ENCODE data around the gene FRAS1. TPM values are rescaled to one million over a fixed set of nuclear protein-coding genes. Genes with fewer than 3 reads are reported as not detected.

The FRAS1 gene
- total RNA-seq, 2 experiments from 2014 or later = 0.05 to 0.22 TPM

DNA sequence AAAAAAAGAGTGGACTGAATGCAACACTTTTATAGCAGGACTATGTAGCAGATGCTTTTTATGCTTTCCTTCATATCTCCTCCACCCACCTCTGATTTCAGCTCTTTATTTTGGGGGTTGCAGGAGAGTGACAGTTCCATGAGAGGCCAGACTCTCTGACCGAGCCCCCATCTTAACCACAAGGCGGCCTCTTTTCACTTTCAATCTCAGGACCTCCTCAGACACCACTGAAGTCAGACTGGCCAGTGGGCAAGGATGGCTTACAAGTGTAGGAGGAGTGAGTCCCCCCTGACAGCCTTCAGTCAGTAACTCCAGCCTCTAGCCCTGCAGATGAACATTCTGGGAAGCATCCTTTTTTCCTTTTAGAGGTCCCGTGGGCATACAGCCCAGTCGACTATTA lies 140.8 kb downstream of the FRAS1 start:
- DNase-seq (no peak), ATAC-seq (no peak)
- peaks cover 2% of the 10 kb centered on the region for H3K27me3 Mint-ChIP-seq
- no peak overlapping the region for H3K4me3 Mint-ChIP-seq
- intact Hi-C loops (cut with micrococcal nuclease) = no loop called here
- H3K4me1 Mint-ChIP-seq (ENCODE audit: low read depth) = no peaks in the 10 kb centered on the region
- TF ChIP-seq, protein P1, sequence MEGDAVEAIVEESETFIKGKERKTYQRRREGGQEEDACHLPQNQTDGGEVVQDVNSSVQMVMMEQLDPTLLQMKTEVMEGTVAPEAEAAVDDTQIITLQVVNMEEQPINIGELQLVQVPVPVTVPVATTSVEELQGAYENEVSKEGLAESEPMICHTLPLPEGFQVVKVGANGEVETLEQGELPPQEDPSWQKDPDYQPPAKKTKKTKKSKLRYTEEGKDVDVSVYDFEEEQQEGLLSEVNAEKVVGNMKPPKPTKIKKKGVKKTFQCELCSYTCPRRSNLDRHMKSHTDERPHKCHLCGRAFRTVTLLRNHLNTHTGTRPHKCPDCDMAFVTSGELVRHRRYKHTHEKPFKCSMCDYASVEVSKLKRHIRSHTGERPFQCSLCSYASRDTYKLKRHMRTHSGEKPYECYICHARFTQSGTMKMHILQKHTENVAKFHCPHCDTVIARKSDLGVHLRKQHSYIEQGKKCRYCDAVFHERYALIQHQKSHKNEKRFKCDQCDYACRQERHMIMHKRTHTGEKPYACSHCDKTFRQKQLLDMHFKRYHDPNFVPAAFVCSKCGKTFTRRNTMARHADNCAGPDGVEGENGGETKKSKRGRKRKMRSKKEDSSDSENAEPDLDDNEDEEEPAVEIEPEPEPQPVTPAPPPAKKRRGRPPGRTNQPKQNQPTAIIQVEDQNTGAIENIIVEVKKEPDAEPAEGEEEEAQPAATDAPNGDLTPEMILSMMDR (IDR thresholded peaks at IDR 0.05) = no peak
- ChIA-PET CTCF (interaction anchor here (0.6 kb wide), 1 partner anchor 8 kb away, joined by 3 read pairs; no protein-coding TSS in a partner anchor), POLR2A (no interaction called here)
- peaks cover 3% of the 10 kb centered on the region for H3K9me3 Mint-ChIP-seq
- no peaks in the 10 kb centered on the region for H3K36me3 Mint-ChIP-seq (ENCODE audit: low read depth)
- H3K27ac Mint-ChIP-seq = no peak overlapping the region

- ChIA-PET POLR2A (interaction anchor here (0.6 kb wide), 1 partner anchor 80 kb away, joined by 3 read pairs; no protein-coding TSS in a partner anchor), CTCF (no interaction called here)
- Mint-ChIP-seq H3K4me3 (no peak overlapping the region), H3K36me3 (ENCODE audit: low read depth) (no peaks in the 10 kb centered on the region), H3K9me3 (peaks cover 2% of the 10 kb centered on the region), H3K4me1 (ENCODE audit: low read depth) (no peaks in the 10 kb centered on the region), H3K27me3 (peaks cover 3% of the 10 kb centered on the region), H3K27ac (no peak overlapping the region)
- TF ChIP-seq, protein P1 (IDR thresholded peaks at IDR 0.05) = no peak
- DNase-seq (no peak), ATAC-seq (no peak)
- intact Hi-C loops (cut with micrococcal nuclease) = no loop called here
Measured at GRCh38 chr4:78199984-78200383, 142.9 kb downstream of the FRAS1 start.

- ATAC-seq (no peak), DNase-seq (no peak)
- CTCF ChIA-PET = no interaction called here
- Mint-ChIP-seq H3K9me3 (no peaks in the 10 kb centered on the region), H3K27ac (no peak overlapping the region), H3K4me3 (no peak overlapping the region), H3K4me1 (ENCODE audit: low read depth) (no peaks in the 10 kb centered on the region), H3K27me3 (peaks cover 10% of the 10 kb centered on the region), H3K36me3 (ENCODE audit: low read depth) (no peaks in the 10 kb centered on the region)
- intact Hi-C loops (cut with micrococcal nuclease) = no loop called here
- POLR2A ChIA-PET = no interaction called here
- TF ChIP-seq, protein P1 (IDR thresholded peaks at IDR 0.05) = no peak
Measured at GRCh38 chr4:78200949-78201348, 143.8 kb downstream of the FRAS1 start.

DNA sequence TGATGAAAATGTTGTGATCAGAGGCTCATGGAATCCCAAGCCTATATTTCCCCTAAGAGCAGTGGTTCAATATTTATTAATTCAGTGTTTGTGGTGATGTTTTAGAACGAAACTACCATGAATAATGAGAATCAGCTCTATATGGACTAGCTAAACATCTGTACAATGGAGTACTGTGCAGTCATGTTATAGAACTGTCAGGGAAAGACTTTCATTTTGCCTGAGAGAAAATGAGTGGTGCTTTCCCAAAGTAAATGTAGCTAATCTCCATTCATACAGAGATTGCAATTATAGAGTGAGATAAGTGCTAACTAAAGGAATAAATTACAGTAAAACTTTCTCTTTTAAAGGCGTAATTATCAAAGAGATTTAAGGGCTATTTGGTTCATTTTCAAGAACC lies 147.1 kb downstream of the FRAS1 start:
- TF ChIP-seq, protein P1 (IDR thresholded peaks at IDR 0.05) = no peak
- Mint-ChIP-seq H3K4me1 (ENCODE audit: low read depth) (no peaks in the 10 kb centered on the region), H3K27me3 (peaks cover 9% of the 10 kb centered on the region), H3K4me3 (no peak overlapping the region), H3K27ac (no peak overlapping the region), H3K36me3 (ENCODE audit: low read depth) (no peaks in the 10 kb centered on the region), H3K9me3 (no peaks in the 10 kb centered on the region)
- no peak for DNase-seq
- POLR2A ChIA-PET = no interaction called here
- intact Hi-C loops (cut with micrococcal nuclease) = no loop called here
- no peak for ATAC-seq
- CTCF ChIA-PET = no interaction called here

- H3K4me1 Mint-ChIP-seq (ENCODE audit: low read depth) = no peaks in the 10 kb centered on the region
- H3K9me3 Mint-ChIP-seq = no peaks in the 10 kb centered on the region
- no peak overlapping the region for H3K27ac Mint-ChIP-seq
- H3K36me3 Mint-ChIP-seq (ENCODE audit: low read depth) = no peaks in the 10 kb centered on the region
- TF ChIP-seq, protein P1 (IDR thresholded peaks at IDR 0.05) = no peak
- intact Hi-C loops (cut with micrococcal nuclease) = no loop called here
- ATAC-seq (no peak), DNase-seq (no peak)
- H3K4me3 Mint-ChIP-seq = no peak overlapping the region
- CTCF ChIA-PET = interaction anchor here (1.2 kb wide), 1 partner anchor 8 kb away, joined by 3 read pairs; no protein-coding TSS in a partner anchor
- POLR2A ChIA-PET = no interaction called here
- peaks cover 9% of the 10 kb centered on the region for H3K27me3 Mint-ChIP-seq
Measured at GRCh38 chr4:78205591-78205990, 148.5 kb downstream of the FRAS1 start.

All from activated CD8-positive, alpha-beta T cell treated with anti-CD3 and anti-CD28 coated beads for 36 hours (primary cell).